GM10248 (cell line): ENCODE measurements around the gene AVPR2.
A peak's percentile ranks its signal among the peaks of the same experiment; 100 is the strongest.

Experiments used
- CTCF ChIA-PET: fragments of 300-600 bp; sonication (Branson Sonifier 250); formaldehyde crosslinking; extraction: SDS; loops from one replicate; lab custom pipeline; 2021; ENCODE audit warnings: antibody characterized with exemption; lab: Yijun Ruan, JAX
- POLR2A ChIA-PET: fragments of 350-650 bp; sonication (Branson Sonifier 250); formaldehyde crosslinking; extraction: SDS; loops from one replicate; lab custom pipeline; 2020; ENCODE audit warnings: antibody characterized with exemption; lab: Yijun Ruan, JAX
- DNase-seq: peaks from one replicate; pipeline ENCODE4 v3.0.0; 2012; ENCODE audit errors: extremely low spot score
- TF ChIP-seq, protein P1 (sequence below): IDR thresholded peaks from 2 replicates; pipeline ENCODE4 v1.5.1; 2012; ENCODE audit warnings: mild to moderate bottlenecking, low read depth; ENCODE audit errors: extremely low read depth, missing control alignments, control extremely low read depth

The AVPR2 gene

DNA sequence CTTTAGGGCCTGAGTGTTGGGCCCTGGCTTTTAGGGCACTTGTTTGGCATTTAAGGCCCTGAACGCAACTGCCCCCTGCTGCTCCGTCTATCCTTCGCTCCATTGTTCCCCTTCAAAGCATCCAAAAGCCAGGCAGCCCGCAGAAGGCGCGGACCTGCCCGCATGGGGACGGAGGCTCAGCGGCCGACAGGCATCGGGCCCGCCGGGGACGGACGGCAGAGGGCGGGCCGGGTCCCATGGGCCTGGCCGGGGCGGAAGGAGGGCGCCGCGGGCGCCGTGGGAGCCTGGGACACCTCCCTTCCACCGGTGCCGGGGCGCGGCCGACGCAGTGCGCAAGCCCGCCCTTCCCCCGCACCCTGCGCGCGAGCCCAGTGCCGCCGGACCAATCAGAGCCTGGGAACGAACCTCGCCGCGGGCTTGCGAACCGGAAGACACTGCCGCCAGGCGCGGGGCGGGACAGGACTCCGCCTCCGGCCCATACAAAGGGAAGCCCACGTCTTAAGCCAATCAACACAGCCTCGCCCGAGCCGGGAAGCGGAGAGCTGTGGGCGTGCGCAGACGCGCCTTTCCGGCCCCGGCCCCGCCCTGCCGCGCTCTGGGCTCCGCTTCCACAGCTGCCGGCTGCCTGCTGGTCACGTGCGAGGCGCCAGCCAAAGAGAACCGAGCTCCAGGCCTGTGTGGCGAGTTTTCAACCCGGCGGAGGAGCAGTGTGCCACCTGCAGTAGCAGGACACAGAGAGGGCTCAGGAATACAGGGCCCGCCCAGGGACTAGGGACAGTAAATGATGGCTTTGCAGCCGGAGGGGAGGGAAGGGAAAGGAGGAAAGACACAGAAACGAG, 23.7 kb downstream of the AVPR2 start:
- ChIA-PET POLR2A (no interaction called here), CTCF (interaction anchor here (1.2 to 14.1 kb wide), 2 partner anchors 11 to 21 kb away, joined by 3 to 187 read pairs; partner anchors contain the start of gene RENBP)
- DNase-seq, result peak; percentile 97
- TF ChIP-seq, protein P1, sequence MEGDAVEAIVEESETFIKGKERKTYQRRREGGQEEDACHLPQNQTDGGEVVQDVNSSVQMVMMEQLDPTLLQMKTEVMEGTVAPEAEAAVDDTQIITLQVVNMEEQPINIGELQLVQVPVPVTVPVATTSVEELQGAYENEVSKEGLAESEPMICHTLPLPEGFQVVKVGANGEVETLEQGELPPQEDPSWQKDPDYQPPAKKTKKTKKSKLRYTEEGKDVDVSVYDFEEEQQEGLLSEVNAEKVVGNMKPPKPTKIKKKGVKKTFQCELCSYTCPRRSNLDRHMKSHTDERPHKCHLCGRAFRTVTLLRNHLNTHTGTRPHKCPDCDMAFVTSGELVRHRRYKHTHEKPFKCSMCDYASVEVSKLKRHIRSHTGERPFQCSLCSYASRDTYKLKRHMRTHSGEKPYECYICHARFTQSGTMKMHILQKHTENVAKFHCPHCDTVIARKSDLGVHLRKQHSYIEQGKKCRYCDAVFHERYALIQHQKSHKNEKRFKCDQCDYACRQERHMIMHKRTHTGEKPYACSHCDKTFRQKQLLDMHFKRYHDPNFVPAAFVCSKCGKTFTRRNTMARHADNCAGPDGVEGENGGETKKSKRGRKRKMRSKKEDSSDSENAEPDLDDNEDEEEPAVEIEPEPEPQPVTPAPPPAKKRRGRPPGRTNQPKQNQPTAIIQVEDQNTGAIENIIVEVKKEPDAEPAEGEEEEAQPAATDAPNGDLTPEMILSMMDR, result no peak

DNA sequence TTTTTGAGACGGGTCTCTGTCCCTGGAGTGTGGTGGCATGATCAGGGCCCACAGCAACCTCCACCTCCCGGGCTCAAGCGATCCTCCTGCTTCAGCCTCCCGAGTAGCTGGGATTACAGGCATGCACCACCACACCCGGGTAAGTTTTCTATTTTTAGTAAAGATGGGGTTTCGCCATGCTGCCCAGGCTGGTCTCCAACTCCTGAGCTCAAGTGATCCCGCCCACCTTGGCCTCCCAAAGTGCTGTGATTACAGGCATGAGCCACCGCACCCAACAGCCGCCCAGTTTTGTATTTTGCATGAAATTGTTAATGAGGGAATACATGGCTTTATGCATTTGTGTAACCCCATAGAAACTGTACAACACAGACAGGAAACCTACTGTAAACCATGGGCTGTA, 24.4 kb downstream of the AVPR2 start:
- TF ChIP-seq, protein P1, result no peak
- POLR2A ChIA-PET, result no interaction called here
- DNase-seq, result no peak
- CTCF ChIA-PET, result interaction anchor here (1.2 to 14.1 kb wide), 2 partner anchors 11 to 20 kb away, joined by 3 to 187 read pairs; partner anchors contain the start of gene RENBP

DNA sequence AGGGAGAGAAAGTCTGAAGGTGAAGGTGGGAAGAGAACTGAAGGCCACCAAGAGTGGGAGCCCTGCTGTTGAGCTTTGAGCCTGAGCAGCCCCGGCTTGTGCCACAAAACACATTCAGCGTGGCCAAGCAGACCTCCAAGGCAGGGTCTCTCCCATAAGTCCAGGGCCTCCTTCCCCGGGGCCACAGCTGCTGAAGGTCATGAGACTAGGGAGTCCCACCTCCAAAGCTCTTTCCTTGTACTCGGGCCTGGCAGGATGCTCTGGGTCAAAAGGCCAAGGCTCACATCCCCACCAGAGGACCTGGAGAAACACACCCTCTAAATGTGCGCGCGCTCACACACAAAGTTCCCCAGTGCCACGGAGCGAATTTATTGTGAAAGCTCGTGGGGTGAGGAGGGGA, 25.1 kb downstream of the AVPR2 start:
- no peak for DNase-seq
- POLR2A ChIA-PET, result no interaction called here
- CTCF ChIA-PET, result interaction anchor here (14.1 kb wide), 1 partner anchor 19 kb away, joined by 187 read pairs; the partner anchor contains the start of gene RENBP
- TF ChIP-seq, protein P1, result no peak

DNA sequence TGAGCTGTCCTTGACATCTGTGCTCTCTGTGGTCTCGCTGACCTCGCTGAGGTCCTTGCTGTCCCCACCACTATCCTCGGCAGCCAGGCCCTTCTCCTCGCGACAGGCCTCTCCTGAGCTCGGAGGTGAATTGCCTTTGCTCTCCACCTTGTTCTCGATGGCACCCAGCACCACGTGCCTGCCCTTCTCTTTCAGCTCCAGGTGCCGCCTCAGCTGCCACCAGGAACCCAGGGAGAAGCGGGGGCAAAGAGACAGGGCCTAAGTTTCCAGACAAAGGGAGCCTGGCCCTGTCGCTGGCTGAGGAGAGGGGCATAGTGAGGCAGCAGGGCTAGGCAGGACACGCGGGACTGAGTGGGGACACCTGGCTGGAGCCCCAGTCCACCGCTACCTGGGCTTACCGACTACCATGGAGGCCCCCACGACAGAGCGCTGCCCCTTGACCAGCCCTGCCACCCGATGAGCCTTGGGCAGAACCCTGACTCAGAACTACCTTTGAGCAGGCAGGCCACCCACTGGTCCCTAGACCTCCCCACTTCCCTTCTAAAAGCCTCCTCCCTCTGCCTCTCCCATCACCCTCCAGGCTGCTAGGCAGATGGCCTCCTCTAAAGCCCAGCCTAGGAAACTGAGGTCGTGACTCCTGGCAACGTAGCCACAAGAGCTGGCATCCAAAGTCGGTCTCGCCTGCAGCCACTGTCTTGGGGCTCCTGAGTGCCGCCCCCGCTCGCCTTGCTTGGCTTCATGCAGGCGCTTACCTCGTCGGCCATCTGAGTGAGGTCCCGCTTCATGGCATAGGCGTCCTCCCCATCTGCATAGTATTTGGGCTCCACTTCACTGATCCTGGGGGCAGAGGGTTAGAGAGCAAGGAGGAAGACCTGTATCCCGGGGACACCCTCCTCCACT, 25.8 kb downstream of the AVPR2 start:
- TF ChIP-seq, protein P1, result no peak
- CTCF ChIA-PET, result interaction anchor here (14.1 kb wide), 1 partner anchor 19 kb away, joined by 187 read pairs; the partner anchor contains the start of gene RENBP
- POLR2A ChIA-PET, result no interaction called here
- DNase-seq, result no peak

DNA sequence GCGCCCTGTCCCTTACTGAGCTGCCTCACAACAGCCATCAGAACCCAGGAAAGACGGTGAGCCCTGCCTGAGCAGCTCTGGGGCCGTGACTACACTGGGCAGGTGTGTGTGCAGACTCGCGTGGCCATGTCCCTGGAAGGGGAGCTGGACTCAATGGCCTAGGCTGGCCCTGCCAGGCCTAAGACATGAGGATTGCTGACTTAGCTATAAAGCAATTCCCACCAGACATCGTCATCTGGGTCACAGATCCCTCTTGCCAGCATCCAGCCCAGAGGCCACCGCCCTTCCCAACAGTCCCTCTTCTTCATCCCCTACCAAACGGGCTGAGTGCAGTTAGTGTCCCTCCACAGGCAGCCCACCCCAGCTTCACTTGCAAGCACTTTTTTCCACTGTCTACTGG, 26.7 kb downstream of the AVPR2 start:
- TF ChIP-seq, protein P1, result no peak
- DNase-seq, result no peak
- CTCF ChIA-PET, result interaction anchor here (14.1 kb wide), 1 partner anchor 18 kb away, joined by 187 read pairs; the partner anchor contains the start of gene RENBP
- POLR2A ChIA-PET, result no interaction called here

DNA sequence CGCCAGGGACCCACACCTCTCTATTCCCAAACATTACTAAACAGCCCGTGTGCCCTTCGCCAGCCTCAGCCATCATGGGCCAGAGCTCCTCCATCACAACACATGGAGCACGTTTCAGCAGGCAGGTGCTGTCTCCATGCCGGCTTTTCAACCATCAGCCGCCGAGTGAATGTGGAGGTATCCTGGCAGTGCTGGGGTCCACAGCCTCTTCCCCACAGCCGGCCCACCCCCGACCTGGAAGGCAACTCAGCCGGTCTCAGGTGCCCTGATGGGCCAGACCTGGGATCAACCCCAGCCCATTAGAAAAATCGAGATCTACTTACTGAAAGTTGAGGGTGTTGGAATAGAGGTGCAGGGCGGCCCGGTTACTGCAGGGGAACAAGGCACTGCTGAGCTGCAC, 27.3 kb downstream of the AVPR2 start:
- no peak for DNase-seq
- TF ChIP-seq, protein P1, result no peak
- ChIA-PET POLR2A (no interaction called here), CTCF (interaction anchor here (2.2 to 14.1 kb wide), 2 partner anchors 9 to 17 kb away, joined by 7 to 187 read pairs; partner anchors contain the start of gene RENBP)
